A549 (cell line): ENCODE measurements around the gene WNT8B. TPM values are rescaled to one million over a fixed set of nuclear protein-coding genes. Genes with fewer than 3 reads are reported as not detected.
A peak's percentile ranks its signal among the peaks of the same experiment; 100 is the strongest.

ENCODE experiments used
- ATAC-seq, 2 experiments: fragments of 200-7000 bp in 1 of 2; fragments of >200 bp in 1 of 2; cut with Nextera tagmentation in 1 of 2; cut with Tn5 transposase in 1 of 2; 3 replicates each; pipeline versions ENCODE4 v1.8.0 to v1.9.1; 2018 to 2020; ENCODE audit warnings: mild to moderate bottlenecking in 1 of 2, moderate library complexity in 1 of 2
- CTCF ChIA-PET: fragments of 300-600 bp; sonication (Branson Sonifier 250); formaldehyde crosslinking; extraction: SDS; loops from one replicate; lab custom pipeline; 2021; ENCODE audit warnings: antibody characterized with exemption, inconsistent platforms; lab: Yijun Ruan, JAX
- POLR2A ChIA-PET: fragments of 350-600 bp; formaldehyde crosslinking; extraction: SDS; loops from one replicate; lab custom pipeline; 2021; ENCODE audit warnings: antibody characterized with exemption, inconsistent platforms; lab: Yijun Ruan, JAX
- DNase-seq, 2 experiments: peaks; one replicate each; pipeline versions ENCODE4 v3.0.0 to v3.0.0-alpha.2; 2011 to 2016; ENCODE audit warnings: low read depth in 1 of 2, low spot score in 1 of 2
- FAIRE-seq: peaks from 2 replicates; lab custom pipeline; 2011; peaks lifted over from hg19 to GRCh38; lab: Jason Lieb, UNC
- H3K27ac ChIP-seq, 2 experiments: fragments of >200 bp; sonication (Bioruptor Twin); formaldehyde crosslinking; 3 replicates each; pipeline ENCODE4 v1.5.1; 2016 to 2017
- H3K4me1 ChIP-seq: fragments of >200 bp; sonication (Bioruptor Twin); formaldehyde crosslinking; 3 replicates; pipeline ENCODE4 v1.6.1; 2016
- H3K4me2 ChIP-seq: fragments of >200 bp; sonication (Bioruptor Twin); formaldehyde crosslinking; 3 replicates; pipeline ENCODE4 v1.6.1; 2016
- H3K4me3 ChIP-seq: fragments of >200 bp; sonication (Bioruptor Twin); formaldehyde crosslinking; 3 replicates; pipeline ENCODE4 v1.5.1; 2016
- H3K9me3 ChIP-seq: fragments of >200 bp; sonication (Bioruptor Twin); formaldehyde crosslinking; 3 replicates; pipeline ENCODE4 v1.6.1; 2016
- ELK1 ChIP-seq: fragments of 150-350 bp; IDR thresholded peaks from 2 replicates; pipeline ENCODE4 v1.6.1; 2014; ENCODE audit warnings: low read depth, mild to moderate bottlenecking, low read length
- ESRRA ChIP-seq: fragments of 150-350 bp; IDR thresholded peaks from 2 replicates; pipeline ENCODE4 v1.6.1; 2014; ENCODE audit warnings: mild to moderate bottlenecking, low read length, borderline replicate concordance
- FOSL2 ChIP-seq, 2 experiments: fragments of 450-650 bp in 1 of 2; fragments of >200 bp in 1 of 2; sonication (Bioruptor Twin) in 1 of 2; formaldehyde crosslinking; IDR thresholded peaks; 2 replicates each; pipeline versions ENCODE4 v1.5.0 to v1.6.1; 2016 to 2020; ENCODE audit warnings: mild to moderate bottlenecking in 1 of 2, moderate library complexity in 1 of 2
- GATA3 ChIP-seq: IDR thresholded peaks from 2 replicates; pipeline ENCODE4 v1.6.1; 2012; ENCODE audit warnings: borderline replicate concordance
- HMGXB4 ChIP-seq: fragments of 250-450 bp; sonication (Bioruptor Pico); IDR thresholded peaks from 2 replicates; pipeline ENCODE4 v1.5.0; 2021; ENCODE audit warnings: mild to moderate bottlenecking, moderate library complexity, borderline replicate concordance
- JUN ChIP-seq, 2 experiments: fragments of >200 bp; sonication (Bioruptor Twin); formaldehyde crosslinking; IDR thresholded peaks; 2 replicates in 1 of 2; 3 replicates in 1 of 2; pipeline ENCODE4 v1.6.1; 2016 to 2017
- KDM1A ChIP-seq: fragments of 200-600 bp; sonication (generic); IDR thresholded peaks from 2 replicates; pipeline ENCODE4 v1.6.1; 2016; ENCODE audit warnings: low read depth, mild to moderate bottlenecking
- MAZ ChIP-seq: fragments of 150-350 bp; IDR thresholded peaks from 2 replicates; pipeline ENCODE4 v1.6.1; 2014; ENCODE audit warnings: antibody characterized with exemption, low read depth, low read length, borderline replicate concordance
- MYC ChIP-seq: IDR thresholded peaks from 2 replicates; pipeline ENCODE4 v1.6.1; 2012; ENCODE audit warnings: mild to moderate bottlenecking, inconsistent platforms, low read length, improper control_type of control experiment, borderline replicate concordance
- NFE2L2 ChIP-seq: fragments of 150-350 bp; conservative IDR thresholded peaks from 2 replicates; pipeline ENCODE4 v1.6.1; 2014; ENCODE audit warnings: low read length
- POLR2AphosphoS2 ChIP-seq: conservative IDR thresholded peaks from 2 replicates; pipeline ENCODE4 v1.6.1; 2012; ENCODE audit warnings: low read length, improper control_type of control experiment, inconsistent platforms
- RAD21 ChIP-seq, 2 experiments: fragments of >200 bp in 1 of 2; sonication (Bioruptor Twin) in 1 of 2; formaldehyde crosslinking in 1 of 2; IDR thresholded peaks in 1 of 2; conservative IDR thresholded peaks in 1 of 2; 2 replicates in 1 of 2; 3 replicates in 1 of 2; pipeline ENCODE4 v1.6.1; 2012 to 2018; ENCODE audit warnings: inconsistent platforms in 1 of 2
- REST ChIP-seq: fragments of 200-600 bp; sonication (generic); IDR thresholded peaks from 2 replicates; pipeline ENCODE4 v1.6.1; 2016; ENCODE audit warnings: antibody characterized with exemption, mild to moderate bottlenecking, moderate library complexity
- RFX5 ChIP-seq: fragments of 450-650 bp; IDR thresholded peaks from 2 replicates; pipeline ENCODE4 v1.7.1; 2014; ENCODE audit warnings: antibody characterized with exemption, mild to moderate bottlenecking, moderate library complexity
- RNF2 ChIP-seq: fragments of 200-600 bp; sonication (generic); IDR thresholded peaks from 2 replicates; pipeline ENCODE4 v1.6.1; 2016; ENCODE audit warnings: low read depth, mild to moderate bottlenecking, antibody characterized with exemption, moderate library complexity, borderline replicate concordance
- TP53 ChIP-seq: fragments of 250-450 bp; sonication (Bioruptor Pico); IDR thresholded peaks from 2 replicates; pipeline ENCODE4 v1.5.0; 2021; ENCODE audit warnings: mild to moderate bottlenecking, moderate library complexity
- USF2 ChIP-seq: fragments of 450-650 bp; IDR thresholded peaks from 2 replicates; pipeline ENCODE4 v1.6.1; 2014; ENCODE audit warnings: antibody characterized with exemption
- ZC3H11A ChIP-seq: fragments of 450-650 bp; IDR thresholded peaks from 2 replicates; pipeline ENCODE4 v1.6.1; 2014; ENCODE audit warnings: antibody characterized with exemption, mild to moderate bottlenecking
- ZFP36 ChIP-seq: fragments of 450-650 bp; IDR thresholded peaks from 2 replicates; pipeline ENCODE4 v1.6.1; 2014; ENCODE audit warnings: borderline replicate concordance; ENCODE audit not compliant: partially characterized antibody
- ZSCAN20 ChIP-seq: fragments of 250-450 bp; sonication (Bioruptor Pico); IDR thresholded peaks from 2 replicates; pipeline ENCODE4 v1.8.0; 2022; ENCODE audit warnings: mild to moderate bottlenecking, moderate library complexity
- WGBS: methylation state at CpG from one replicate; pipeline ENCODE4 v1.1.6; 2017; ENCODE audit errors: missing lambda C conversion rate; 5-methylcytosine and 5-hydroxymethylcytosine counted together
- polyA plus RNA-seq, 4 experiments: library from polyadenylated mRNA; depleted of rRNA in 3 of 4; stranded (reverse); fragments of >200 nt; fragmentation: RNase III in 1 of 4; extraction: RNeasy Plus Mini Kit Qiagen cat#74134 plus additional on column Dnase treatment in 1 of 4; gene quantifications; 2 replicates in 3 of 4; 3 replicates in 1 of 4; pipeline ENCODE4 v1.2.3, GENCODE V29; 2011 to 2017

The WNT8B gene
- polyA plus RNA-seq, 2 of the 4 experiments (the other 2 are of a cell fraction), result 0.04 to 0.05 TPM

- no peak for TF ChIP-seq KDM1A
- no peak for TF ChIP-seq USF2
These were observed 58.0 kb downstream of the WNT8B start (continued) for GRCh38 chr10:100520811-100521210.

GRCh38 chr10:100522107-100522801, 59.4 kb downstream of the WNT8B start:
- ATAC-seq, result no peak
- no peak overlapping the region for H3K4me2 ChIP-seq
- 86% methylated on average over 5 of the region's 5 CpGs for WGBS
- POLR2A ChIA-PET, result interaction anchor here (1.4 kb wide), 1 partner anchor 14 kb away, joined by 3 read pairs; the partner anchor contains the start of gene HIF1AN
- no peak overlapping the region for H3K4me3 ChIP-seq
- no peaks in the 10 kb centered on the region for H3K4me1 ChIP-seq
- no peak overlapping the region for H3K27ac ChIP-seq
- TF ChIP-seq MAZ (no peak), FOSL2 (IDR thresholded peaks at IDR 0.05) (no peak), FOSL2 (CRISPR knock-in tag; IDR thresholded peaks at IDR 0.05) (peak; percentile 87)
- TF ChIP-seq, all 56 proteins: peak for 1
- no peak for FAIRE-seq
- no peaks in the 10 kb centered on the region for H3K9me3 ChIP-seq
- CTCF ChIA-PET, result interaction anchor here (0.7 to 20.4 kb wide), 10 partner anchors 12 to 356 kb away, joined by 3 to 353 read pairs (median 9); partner anchors contain the start of genes HIF1AN and SCD
- no peak for DNase-seq

- no peak for FAIRE-seq
- Histone ChIP-seq H3K4me2 (no peak overlapping the region), H3K9me3 (no peaks in the 10 kb centered on the region), H3K27ac (no peak overlapping the region), H3K4me3 (no peak overlapping the region), H3K4me1 (no peaks in the 10 kb centered on the region; the same call in 2 of the 3 replicates)
- WGBS, result 92% methylated on average over 9 of the region's 9 CpGs
- POLR2A ChIA-PET, result interaction anchor here (1.4 kb wide), 1 partner anchor 13 kb away, joined by 3 read pairs; the partner anchor contains the start of gene HIF1AN
- CTCF ChIA-PET, result interaction anchor here (0.7 to 20.4 kb wide), 10 partner anchors 12 to 356 kb away, joined by 3 to 353 read pairs (median 9); partner anchors contain the start of genes HIF1AN and SCD
- no peak for ATAC-seq
- DNase-seq, result no peak
- TF ChIP-seq ZFP36 (no peak), NFE2L2 (no peak), JUN (IDR thresholded peaks at IDR 0.05) (no peak), GATA3 (no peak)
These were observed 60.1 kb downstream of the WNT8B start for GRCh38 chr10:100522945-100523344.

- no peak overlapping the region for H3K27ac ChIP-seq
- no peak overlapping the region for H3K4me3 ChIP-seq
- POLR2A ChIA-PET, result interaction anchor here (0.5 to 2.0 kb wide), 2 partner anchors 9 to 11 kb away, joined by 3 to 6 read pairs; partner anchors contain the start of gene HIF1AN
- H3K9me3 ChIP-seq, result no peaks in the 10 kb centered on the region
- 90% methylated on average over 6 of the region's 6 CpGs for WGBS
- 0 out of 6 replicates have a peak, but pooled peaks of 1 of the 2 experiments have one; percentile 37 for ATAC-seq
- CTCF ChIA-PET, result interaction anchor here (0.5 to 5.5 kb wide), 8 partner anchors 10 to 432 kb away, joined by 3 to 46 read pairs (median 5); no protein-coding TSS in a partner anchor
- DNase-seq, result no peak
- H3K4me1 ChIP-seq, result peaks cover 7% of the 10 kb centered on the region; the same call in 2 of the 3 replicates
- no peak overlapping the region for H3K4me2 ChIP-seq
- no peak for TF ChIP-seq HMGXB4 (CRISPR knock-in tag)
- TF ChIP-seq REST, result no peak
- TF ChIP-seq ELK1, result no peak
- no peak for TF ChIP-seq POLR2AphosphoS2
- TF ChIP-seq ZC3H11A, result no peak
- TF ChIP-seq TP53 (CRISPR knock-in tag), result no peak
- no peak for TF ChIP-seq RNF2
- TF ChIP-seq RFX5, result no peak
- TF ChIP-seq KDM1A, result no peak
- no peak for TF ChIP-seq ZSCAN20 (CRISPR knock-in tag)
- TF ChIP-seq MYC, result no peak
- TF ChIP-seq ZFP36, result no peak
- TF ChIP-seq RAD21 (conservative IDR thresholded peaks at IDR 0.05 in 1 of 2, IDR thresholded peaks at IDR 0.05 in 1 of 2), result no peak
- no peak for TF ChIP-seq FOSL2 (IDR thresholded peaks at IDR 0.05)
- no peak for TF ChIP-seq FOSL2 (CRISPR knock-in tag; IDR thresholded peaks at IDR 0.05)
- TF ChIP-seq ESRRA, result no peak
- TF ChIP-seq, all 56 proteins: peak for 0
- FAIRE-seq, result no peak
These were observed 61.4 kb downstream of the WNT8B start for GRCh38 chr10:100524206-100524605.
